Activated CD8-positive, alpha-beta T cell treated with anti-CD3 and anti-CD28 coated beads for 36 hours (primary cell): Measurements from ENCODE around the gene KLHL35. TPM values are rescaled to one million over a fixed set of nuclear protein-coding genes. Genes with fewer than 3 reads are reported as not detected.

Experiments
- ATAC-seq: fragments of 200-7000 bp; cut with Tn5 transposase; one replicate; pipeline ENCODE4 v1.10.0; 2021; ENCODE audit warnings: mild to moderate bottlenecking, moderate library complexity
- CTCF ChIA-PET: fragments of 350-600 bp; sonication (Branson Sonifier 250); formaldehyde crosslinking; loops from one replicate; lab custom pipeline; 2021; ENCODE audit warnings: antibody characterized with exemption; lab: Charles Lee
- POLR2A ChIA-PET: fragments of 350-600 bp; sonication (Branson Sonifier 250); formaldehyde crosslinking; loops from one replicate; lab custom pipeline; 2021; ENCODE audit warnings: antibody characterized with exemption; lab: Charles Lee
- DNase-seq: peaks from one replicate; pipeline ENCODE4 v3.0.0-alpha.2; 2020
- H3K27ac Mint-ChIP-seq: one replicate; pipeline ENCODE4 v1.8.0; 2021; ENCODE audit warnings: mild to moderate bottlenecking, mixed read lengths
- H3K27me3 Mint-ChIP-seq: one replicate; pipeline ENCODE4 v1.8.0; 2021; ENCODE audit warnings: mixed read lengths
- H3K36me3 Mint-ChIP-seq: one replicate; pipeline ENCODE4 v1.8.0; 2021; ENCODE audit warnings: low read depth, mixed read lengths
- H3K4me1 Mint-ChIP-seq: one replicate; pipeline ENCODE4 v1.8.0; 2021; ENCODE audit warnings: low read depth, mixed read lengths
- H3K4me3 Mint-ChIP-seq: one replicate; pipeline ENCODE4 v1.8.0; 2021; ENCODE audit warnings: mild to moderate bottlenecking, moderate library complexity, mixed read lengths
- H3K9me3 Mint-ChIP-seq: one replicate; pipeline ENCODE4 v1.8.0; 2021; ENCODE audit warnings: mixed read lengths
- CTCF ChIP-seq: fragments of 200-600 bp; IDR thresholded peaks from one replicate; pipeline ENCODE4 v1.8.0; 2022; ENCODE audit warnings: antibody characterized with exemption, mild to moderate bottlenecking
- intact Hi-C: fragments of 100-400 bp; cut with micrococcal nuclease; formaldehyde crosslinking; loops from one replicate; pipeline ENCODE4 v1.10.0; 2022
- total RNA-seq, 2 experiments: library from RNA; stranded (reverse); gene quantifications; one replicate each; pipeline ENCODE4 v1.2.3, GENCODE V29; 2021

KLHL35 gene
- total RNA-seq, 2 experiments from 2014 or later, result 0.16 to 0.77 TPM

- DNase-seq (no peak), ATAC-seq (peak; percentile 5)
- peaks cover 40% of the 10 kb centered on the region for H3K4me1 Mint-ChIP-seq
- no peaks in the 10 kb centered on the region for H3K27me3 Mint-ChIP-seq
- intact Hi-C loops, result no loop called here
- peak overlapping the region; percentile 99 for H3K27ac Mint-ChIP-seq
- no peak for TF ChIP-seq CTCF
- H3K36me3 Mint-ChIP-seq, result peaks cover 47% of the 10 kb centered on the region
- CTCF ChIA-PET, result interaction anchor here (1.3 to 4.2 kb wide), 7 partner anchors 9 to 157 kb away, joined by 3 to 24 read pairs (median 5); no protein-coding TSS in a partner anchor
- no peaks in the 10 kb centered on the region for H3K9me3 Mint-ChIP-seq
- POLR2A ChIA-PET, result interaction anchor here (0.8 to 3.5 kb wide), 9 partner anchors 9 to 154 kb away, joined by 3 to 26 read pairs (median 6); no protein-coding TSS in a partner anchor
- peak overlapping the region; percentile 100 for H3K4me3 Mint-ChIP-seq
Observed at GRCh38 chr11:75398906-75399305, 34.1 kb downstream of the KLHL35 start.

- Mint-ChIP-seq H3K9me3 (no peaks in the 10 kb centered on the region), H3K27ac (no peak overlapping the region), H3K4me1 (peaks cover 14% of the 10 kb centered on the region), H3K36me3 (peaks cover under 1% of the 10 kb centered on the region), H3K27me3 (no peaks in the 10 kb centered on the region), H3K4me3 (no peak overlapping the region)
- ATAC-seq (peak; percentile 68), DNase-seq (no peak)
- intact Hi-C loops, result no loop called here
- CTCF ChIA-PET, result interaction anchor here (0.9 to 3.7 kb wide), 3 partner anchors 10 to 115 kb away, joined by 3 to 18 read pairs (median 4); no protein-coding TSS in a partner anchor
- POLR2A ChIA-PET, result interaction anchor here (0.6 to 4.5 kb wide), 3 partner anchors 10 to 152 kb away, joined by 3 to 19 read pairs (median 3); no protein-coding TSS in a partner anchor
- no peak for TF ChIP-seq CTCF
Observed at GRCh38 chr11:75394085-75394840, 38.7 kb downstream of the KLHL35 start.

GRCh38 chr11:75389925-75390324, 43.1 kb downstream of the KLHL35 start:
- H3K9me3 Mint-ChIP-seq, result no peaks in the 10 kb centered on the region
- POLR2A ChIA-PET, result interaction anchor here (1.5 to 4.3 kb wide), 2 partner anchors 11 to 18 kb away, joined by 5 to 26 read pairs; partner anchors contain the start of gene RPS3
- CTCF ChIA-PET, result interaction anchor here (0.9 to 15.3 kb wide), 9 partner anchors 8 to 185 kb away, joined by 3 to 442 read pairs (median 8); partner anchors contain the start of gene RPS3
- H3K4me3 Mint-ChIP-seq, result no peak overlapping the region
- no peak for TF ChIP-seq CTCF
- intact Hi-C loops, result loop anchor here (5.0 kb wide), 1 partner anchor 142 kb away; no protein-coding TSS in a partner anchor
- peaks cover 6% of the 10 kb centered on the region for H3K4me1 Mint-ChIP-seq
- no peaks in the 10 kb centered on the region for H3K27me3 Mint-ChIP-seq
- ATAC-seq (no peak), DNase-seq (no peak)
- H3K27ac Mint-ChIP-seq, result no peak overlapping the region
- no peaks in the 10 kb centered on the region for H3K36me3 Mint-ChIP-seq

DNA sequence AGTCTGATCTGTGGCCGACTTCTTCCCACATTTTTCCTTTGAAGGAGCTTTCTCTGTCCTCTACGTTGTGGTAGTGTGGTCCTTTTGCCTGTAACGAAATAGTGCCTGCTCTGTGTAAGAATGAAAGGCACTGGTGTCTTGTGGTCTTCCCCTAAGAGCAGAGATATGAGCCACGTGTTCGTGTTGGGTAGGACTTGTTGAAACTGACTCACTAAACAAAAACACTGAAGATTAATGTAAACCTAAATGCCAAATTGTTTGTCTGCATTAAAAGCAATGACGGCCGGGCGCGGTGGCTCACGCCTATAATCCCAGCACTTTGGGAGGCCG, 43.8 kb downstream of the KLHL35 start:
- Mint-ChIP-seq H3K4me3 (no peak overlapping the region), H3K4me1 (peaks cover 12% of the 10 kb centered on the region), H3K36me3 (no peaks in the 10 kb centered on the region), H3K27me3 (no peaks in the 10 kb centered on the region), H3K9me3 (no peaks in the 10 kb centered on the region), H3K27ac (no peak overlapping the region)
- ATAC-seq, result no peak
- POLR2A ChIA-PET, result interaction anchor here (1.5 to 4.3 kb wide), 2 partner anchors 11 to 17 kb away, joined by 5 to 26 read pairs; partner anchors contain the start of gene RPS3
- no peak for DNase-seq
- intact Hi-C loops, result loop anchor here (5.0 kb wide), 1 partner anchor 143 kb away; no protein-coding TSS in a partner anchor
- TF ChIP-seq CTCF, result no peak
- CTCF ChIA-PET, result interaction anchor here (0.6 to 15.3 kb wide), 19 partner anchors 9 to 189 kb away, joined by 3 to 442 read pairs (median 5); partner anchors contain the start of gene RPS3
